Stomach (tissue), 9 donors: ENCODE results near the gene CHCHD6. TPM values are rescaled to one million over a fixed set of nuclear protein-coding genes. Genes with fewer than 3 reads are reported as not detected.

Source experiments
- DNase-seq, 2 donors: peaks; one replicate each; pipeline versions ENCODE4 v3.0.0 to v3.0.0-alpha.2; 2013 to 2019
- H3K27ac ChIP-seq, 5 donors: fragments of 200-600 bp in 4 of 5; sonication (generic) in 4 of 5; one replicate each; pipeline ENCODE4 v1.5.1; 2013 to 2019; ENCODE audit warnings: mild to moderate bottlenecking in 1 of 5, moderate library complexity in 1 of 5
- H3K27me3 ChIP-seq, 3 donors: fragments of 200-600 bp; sonication (generic); one replicate each; pipeline ENCODE4 v1.5.1; 2017 to 2019; ENCODE audit warnings: mixed run types in 1 of 3
- H3K36me3 ChIP-seq, 4 donors: fragments of 200-600 bp; sonication (generic); 1 replicate in 3 of 4; 2 replicates in 1 of 4; pipeline ENCODE4 v1.5.1; 2016 to 2019
- H3K4me1 ChIP-seq, 4 donors: fragments of 200-600 bp; sonication (generic); one replicate each; pipeline ENCODE4 v1.5.1; 2016 to 2019
- H3K4me3 ChIP-seq, 4 donors: fragments of 200-600 bp; sonication (generic) in 3 of 4; one replicate each; pipeline ENCODE4 v1.5.1; 2016 to 2019; ENCODE audit warnings: mild to moderate bottlenecking in 1 of 4
- H3K9me3 ChIP-seq, 4 donors: fragments of 200-600 bp; sonication (generic); one replicate each; pipeline ENCODE4 v1.5.1; 2016 to 2019
- EP300 ChIP-seq: sonication (generic); formaldehyde crosslinking; IDR thresholded peaks from one replicate; pipeline ENCODE4 v1.6.1; 2017; ENCODE audit warnings: antibody characterized with exemption
- POLR2A ChIP-seq, 4 donors: fragments of 450-650 bp; IDR thresholded peaks; one replicate each; pipeline ENCODE4 v1.6.1; 2016; ENCODE audit warnings: antibody characterized with exemption in 4 of 4, control low read depth in 2 of 4, mild to moderate bottlenecking in 1 of 4, moderate library complexity in 1 of 4
- POLR2AphosphoS5 ChIP-seq, 3 donors: sonication (generic); formaldehyde crosslinking; IDR thresholded peaks; one replicate each; pipeline ENCODE4 v1.6.1; 2016; ENCODE audit warnings: antibody characterized with exemption in 3 of 3
- WGBS, 5 donors: extraction: QIAGEN DNeasy Blood & Tissue Kit in 3 of 5; methylation state at CpG; one replicate each; pipeline versions ENCODE4 v1.1.5 to v1.1.7; 2013 to 2018; 5-methylcytosine and 5-hydroxymethylcytosine counted together
- intact Hi-C: fragments of 100-400 bp; cut with DNase I; formaldehyde crosslinking; loops from one replicate; pipeline ENCODE4 v1.15.1; 2023; ENCODE audit warnings: low total_unique reads
- polyA plus RNA-seq, 3 donors: library from polyadenylated mRNA; stranded (reverse); fragments of 200-250 nt; gene quantifications; one replicate each; pipeline ENCODE4 v1.2.3, GENCODE V29; 2013
- total RNA-seq, 5 donors: library from RNA; depleted of rRNA; stranded (reverse); fragments of >200 nt; gene quantifications; one replicate each; pipeline versions ENCODE4 v1.1.0 to v1.2.3, GENCODE V29; 2014 to 2016
- TF ChIP-seq, protein P1 (sequence below), 7 experiments: fragments of 450-650 bp in 4 of 7; fragments of 200-600 bp in 3 of 7; sonication (generic) in 3 of 7; IDR thresholded peaks; one replicate each; pipeline ENCODE4 v1.5.1; 2016 to 2019; ENCODE audit warnings: antibody characterized with exemption in 7 of 7, control low read depth in 2 of 7, mild to moderate bottlenecking in 1 of 7
- donor health status: healthy with polysubstance abuse.
- donor health status: Bipolar disorder and iron deficiency.
- donor health status: healthy.

Gene CHCHD6
- total and polyA plus RNA-seq, 8 donors = 4.0 to 40.8 (median 11.9) TPM; not detected in 1

DNA sequence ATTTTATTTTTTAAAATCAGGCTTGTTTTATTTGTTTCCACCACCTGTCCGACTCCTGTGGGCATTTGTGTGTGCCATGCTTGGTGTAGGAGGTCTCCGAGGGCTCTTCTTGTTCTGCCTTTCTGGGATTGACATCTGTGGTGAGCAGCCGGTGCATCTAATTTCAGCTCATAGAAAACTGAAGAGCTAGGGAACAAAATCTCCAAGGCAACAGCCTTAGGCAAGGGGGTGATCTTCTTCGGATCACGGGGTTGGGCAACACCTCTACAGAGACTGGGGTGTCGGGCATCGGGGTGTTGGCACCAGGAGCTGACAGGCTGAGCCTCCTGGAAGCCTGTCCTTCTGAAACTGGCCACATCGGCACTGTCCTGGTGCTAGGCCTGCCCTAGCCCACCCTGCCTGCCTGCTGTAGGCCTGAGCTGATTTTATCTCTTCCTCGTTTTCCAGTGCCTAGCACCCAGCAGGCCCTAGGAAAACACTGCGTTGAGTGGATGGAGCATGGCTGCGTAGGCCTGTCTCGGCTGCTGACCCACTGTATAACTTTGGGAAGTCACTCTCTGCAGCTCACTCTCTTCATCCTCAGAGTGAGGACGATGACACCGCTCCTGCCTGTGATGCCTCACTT lies 10.3 kb downstream of the CHCHD6 start:
- Histone ChIP-seq H3K27ac (no peak overlapping the region), H3K4me3 (no peak overlapping the region), H3K9me3 (no peaks in the 10 kb centered on the region), H3K27me3 (no peaks in the 10 kb centered on the region), H3K36me3 (no peaks in the 10 kb centered on the region), H3K4me1 (no peaks in the 10 kb centered on the region)
- no peak for TF ChIP-seq EP300
- TF ChIP-seq POLR2AphosphoS5 (IDR thresholded peaks at IDR 0.05) = no peak
- TF ChIP-seq, protein P1, sequence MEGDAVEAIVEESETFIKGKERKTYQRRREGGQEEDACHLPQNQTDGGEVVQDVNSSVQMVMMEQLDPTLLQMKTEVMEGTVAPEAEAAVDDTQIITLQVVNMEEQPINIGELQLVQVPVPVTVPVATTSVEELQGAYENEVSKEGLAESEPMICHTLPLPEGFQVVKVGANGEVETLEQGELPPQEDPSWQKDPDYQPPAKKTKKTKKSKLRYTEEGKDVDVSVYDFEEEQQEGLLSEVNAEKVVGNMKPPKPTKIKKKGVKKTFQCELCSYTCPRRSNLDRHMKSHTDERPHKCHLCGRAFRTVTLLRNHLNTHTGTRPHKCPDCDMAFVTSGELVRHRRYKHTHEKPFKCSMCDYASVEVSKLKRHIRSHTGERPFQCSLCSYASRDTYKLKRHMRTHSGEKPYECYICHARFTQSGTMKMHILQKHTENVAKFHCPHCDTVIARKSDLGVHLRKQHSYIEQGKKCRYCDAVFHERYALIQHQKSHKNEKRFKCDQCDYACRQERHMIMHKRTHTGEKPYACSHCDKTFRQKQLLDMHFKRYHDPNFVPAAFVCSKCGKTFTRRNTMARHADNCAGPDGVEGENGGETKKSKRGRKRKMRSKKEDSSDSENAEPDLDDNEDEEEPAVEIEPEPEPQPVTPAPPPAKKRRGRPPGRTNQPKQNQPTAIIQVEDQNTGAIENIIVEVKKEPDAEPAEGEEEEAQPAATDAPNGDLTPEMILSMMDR (IDR thresholded peaks at IDR 0.05) = no peak
- TF ChIP-seq POLR2A (IDR thresholded peaks at IDR 0.05) = no peak
- WGBS, 5 donors = 92 to 96% (median 94%) methylated on average over 13 to 14 of the region's 14 CpGs
- DNase-seq = no peak
- intact Hi-C loops = no loop called here

DNA sequence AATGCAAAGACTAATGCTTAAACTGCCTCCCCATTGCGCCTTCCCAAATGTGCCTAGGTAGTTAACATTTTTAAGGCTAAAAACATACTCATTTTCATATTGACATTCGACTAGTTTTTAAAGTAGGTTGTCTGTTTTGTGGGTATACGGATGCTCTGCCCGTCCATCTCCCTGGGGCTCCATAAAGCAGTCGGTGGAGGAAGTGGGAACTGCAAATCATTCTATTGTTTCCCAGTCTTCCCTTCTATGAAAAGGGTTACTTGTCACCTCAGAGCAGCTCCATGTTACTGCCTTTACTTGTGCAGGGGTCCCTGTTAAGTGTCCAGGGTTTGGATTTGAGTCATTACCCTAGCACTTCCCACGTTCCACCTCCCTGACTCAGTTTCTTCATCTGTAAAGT lies 10.9 kb downstream of the CHCHD6 start:
- no peak for TF ChIP-seq POLR2A (IDR thresholded peaks at IDR 0.05)
- TF ChIP-seq, protein P1 (IDR thresholded peaks at IDR 0.05) = no peak
- no peak for TF ChIP-seq EP300
- TF ChIP-seq POLR2AphosphoS5 (IDR thresholded peaks at IDR 0.05) = no peak
- Histone ChIP-seq H3K27me3 (no peaks in the 10 kb centered on the region), H3K27ac (no peak overlapping the region), H3K36me3 (no peaks in the 10 kb centered on the region), H3K4me3 (no peak overlapping the region), H3K4me1 (no peaks in the 10 kb centered on the region), H3K9me3 (no peaks in the 10 kb centered on the region)
- DNase-seq = no peak
- 84 to 88% (median 87%) methylated on average over 6 of the region's 6 CpGs for WGBS, 5 donors
- intact Hi-C loops = no loop called here

DNA sequence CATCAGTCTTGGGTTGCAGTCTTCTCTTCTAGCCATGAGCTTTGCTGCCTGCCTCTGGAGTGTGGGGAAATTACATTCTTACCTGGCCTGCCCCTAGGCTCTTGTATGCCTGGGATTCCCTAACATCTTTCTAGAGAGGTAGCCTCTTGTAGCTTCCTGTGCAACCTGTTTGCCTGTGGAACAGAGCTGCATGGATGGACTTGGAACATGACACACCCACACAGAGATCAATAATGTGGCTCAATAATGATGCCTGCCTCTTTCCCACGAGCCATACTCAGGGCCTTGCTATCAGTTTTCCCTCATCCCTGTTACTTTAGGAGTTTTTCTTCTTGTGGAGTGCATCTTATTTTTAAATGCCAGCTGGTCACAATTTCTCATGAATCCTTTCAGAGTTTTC lies 11.4 kb downstream of the CHCHD6 start:
- TF ChIP-seq, protein P1 (IDR thresholded peaks at IDR 0.05) = no peak
- TF ChIP-seq POLR2AphosphoS5 (IDR thresholded peaks at IDR 0.05) = no peak
- TF ChIP-seq EP300 = no peak
- no peak for TF ChIP-seq POLR2A (IDR thresholded peaks at IDR 0.05)
- intact Hi-C loops = no loop called here
- no peak for DNase-seq
- Histone ChIP-seq H3K4me1 (no peaks in the 10 kb centered on the region), H3K4me3 (no peak overlapping the region), H3K9me3 (no peaks in the 10 kb centered on the region), H3K27me3 (no peaks in the 10 kb centered on the region), H3K36me3 (no peaks in the 10 kb centered on the region), H3K27ac (no peak overlapping the region)
- WGBS, 5 donors = 70 to 85% (median 75%) methylated on average over 1 of the region's 1 CpG

DNA sequence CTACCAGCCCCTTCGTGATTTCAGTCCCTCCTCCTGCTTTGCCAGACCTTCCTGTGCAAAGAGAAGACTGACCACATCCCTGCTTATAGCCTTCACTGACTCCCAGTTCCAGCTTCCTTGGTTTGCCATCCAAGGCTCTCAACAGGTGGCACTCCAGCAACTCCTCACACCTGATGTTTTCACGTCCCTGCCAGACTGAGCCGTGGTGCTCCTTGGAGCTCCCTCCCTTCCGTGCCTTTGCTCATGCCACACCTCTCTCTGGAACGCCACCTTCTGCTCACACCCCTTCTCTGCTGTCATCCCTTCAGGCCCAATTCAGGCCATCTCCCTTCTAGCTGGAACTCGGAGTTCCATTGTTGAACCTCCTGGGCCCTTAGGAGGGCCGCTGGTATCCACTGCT lies 12.0 kb downstream of the CHCHD6 start:
- 72 to 80% (median 75%) methylated on average over 7 of the region's 7 CpGs for WGBS, 5 donors
- Histone ChIP-seq H3K9me3 (no peaks in the 10 kb centered on the region), H3K27me3 (no peaks in the 10 kb centered on the region), H3K4me1 (no peaks in the 10 kb centered on the region), H3K4me3 (no peak overlapping the region), H3K36me3 (no peaks in the 10 kb centered on the region), H3K27ac (no peak overlapping the region)
- intact Hi-C loops = no loop called here
- TF ChIP-seq EP300 = no peak
- no peak for TF ChIP-seq POLR2AphosphoS5 (IDR thresholded peaks at IDR 0.05)
- TF ChIP-seq POLR2A (IDR thresholded peaks at IDR 0.05) = no peak
- TF ChIP-seq, protein P1 (IDR thresholded peaks at IDR 0.05) = no peak
- no peak for DNase-seq
